ENCODE data around the gene KCNQ1. TPM values are rescaled to one million over a fixed set of nuclear protein-coding genes. Genes with fewer than 3 reads are reported as not detected.

The KCNQ1 gene
- total RNA-seq, 2 donors from 2014 or later, result 51.4 to 55.8 TPM

DNA sequence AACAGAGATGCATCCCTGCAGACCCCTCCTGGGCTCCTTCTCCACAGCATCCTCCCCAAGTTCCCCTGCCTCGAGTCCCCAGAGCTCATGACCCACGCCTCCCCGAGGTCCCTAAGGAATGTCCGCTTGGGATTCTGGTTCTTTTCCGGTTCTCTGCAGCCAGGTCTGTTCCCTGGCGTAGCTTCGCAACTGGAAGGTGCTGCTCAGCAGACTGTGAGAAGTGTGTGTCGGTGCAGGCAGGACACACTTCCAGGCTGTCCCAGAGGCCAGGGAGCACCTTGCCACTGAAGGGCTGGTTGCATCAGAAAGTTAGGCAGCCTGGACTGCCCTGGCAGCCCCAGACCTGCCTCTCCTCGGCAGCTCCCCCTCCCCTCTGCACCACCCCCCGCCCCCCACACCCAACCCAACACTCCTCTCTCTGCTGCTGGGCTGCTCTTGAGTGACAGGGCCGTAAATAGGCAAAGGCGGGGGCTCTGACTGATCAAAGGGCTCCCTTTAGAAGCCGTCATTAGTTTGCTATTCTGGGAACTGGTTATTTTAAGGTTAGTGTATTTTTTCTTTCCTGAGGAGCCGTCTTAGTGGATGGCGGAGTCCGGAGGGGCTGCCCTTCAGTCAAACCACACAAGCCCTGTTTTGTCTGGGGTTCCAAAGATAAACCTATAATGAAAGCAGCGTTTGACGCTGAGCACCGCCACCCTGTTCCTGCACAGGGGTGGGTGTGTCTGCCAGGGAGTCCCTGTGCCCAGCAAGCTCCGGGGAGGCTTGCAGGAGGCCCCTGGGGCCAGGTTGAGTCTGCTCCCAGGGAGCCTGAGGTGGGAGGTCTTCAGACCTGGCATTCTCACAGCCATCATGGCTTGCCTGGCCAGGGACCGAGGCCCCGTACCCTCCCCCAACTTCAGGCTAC is 343.6 kb downstream of the KCNQ1 start:
- Histone ChIP-seq H3K27me3 (no peaks in the 10 kb centered on the region), H3K36me3 (no peaks in the 10 kb centered on the region), H3K4me3 (no peak overlapping the region), H3K9ac (ENCODE audit: low read depth in 2 of 2, low read length in 2 of 2) (no peak overlapping the region), H3K4me1 (no peaks in the 10 kb centered on the region), H3K9me3 (no peaks in the 10 kb centered on the region), H3K27ac (no peak overlapping the region)
- TF ChIP-seq, protein P1, sequence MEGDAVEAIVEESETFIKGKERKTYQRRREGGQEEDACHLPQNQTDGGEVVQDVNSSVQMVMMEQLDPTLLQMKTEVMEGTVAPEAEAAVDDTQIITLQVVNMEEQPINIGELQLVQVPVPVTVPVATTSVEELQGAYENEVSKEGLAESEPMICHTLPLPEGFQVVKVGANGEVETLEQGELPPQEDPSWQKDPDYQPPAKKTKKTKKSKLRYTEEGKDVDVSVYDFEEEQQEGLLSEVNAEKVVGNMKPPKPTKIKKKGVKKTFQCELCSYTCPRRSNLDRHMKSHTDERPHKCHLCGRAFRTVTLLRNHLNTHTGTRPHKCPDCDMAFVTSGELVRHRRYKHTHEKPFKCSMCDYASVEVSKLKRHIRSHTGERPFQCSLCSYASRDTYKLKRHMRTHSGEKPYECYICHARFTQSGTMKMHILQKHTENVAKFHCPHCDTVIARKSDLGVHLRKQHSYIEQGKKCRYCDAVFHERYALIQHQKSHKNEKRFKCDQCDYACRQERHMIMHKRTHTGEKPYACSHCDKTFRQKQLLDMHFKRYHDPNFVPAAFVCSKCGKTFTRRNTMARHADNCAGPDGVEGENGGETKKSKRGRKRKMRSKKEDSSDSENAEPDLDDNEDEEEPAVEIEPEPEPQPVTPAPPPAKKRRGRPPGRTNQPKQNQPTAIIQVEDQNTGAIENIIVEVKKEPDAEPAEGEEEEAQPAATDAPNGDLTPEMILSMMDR (IDR thresholded peaks at IDR 0.05), result no peak
- peak; percentile 18 for DNase-seq
- intact Hi-C loops (cut with DNase I), result no loop called here

DNA sequence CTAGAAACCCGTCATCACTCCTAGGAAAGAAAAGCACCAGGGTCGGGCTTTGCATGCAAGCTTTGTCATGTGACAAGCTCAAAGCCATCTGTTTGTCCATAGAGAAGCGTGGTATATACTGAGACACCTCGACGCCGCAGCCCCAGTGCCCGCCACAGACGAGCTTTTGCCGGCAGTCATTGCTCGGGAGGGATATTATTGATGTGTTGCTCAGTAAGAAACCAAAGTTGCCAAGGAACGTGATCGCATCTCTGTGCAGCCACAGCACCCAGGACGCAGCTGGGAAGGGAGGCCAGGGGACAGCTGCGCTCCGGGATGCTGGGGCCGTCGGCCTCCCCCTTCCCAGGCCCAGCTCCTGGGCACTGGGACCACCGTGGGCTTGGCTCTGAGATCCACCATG is 344.5 kb downstream of the KCNQ1 start:
- peak; percentile 15 for DNase-seq
- Histone ChIP-seq H3K27me3 (no peaks in the 10 kb centered on the region), H3K36me3 (no peaks in the 10 kb centered on the region), H3K27ac (no peak overlapping the region), H3K9ac (ENCODE audit: low read depth in 2 of 2, low read length in 2 of 2) (no peak overlapping the region), H3K4me1 (no peaks in the 10 kb centered on the region), H3K4me3 (no peak overlapping the region), H3K9me3 (no peaks in the 10 kb centered on the region)
- TF ChIP-seq, protein P1 (IDR thresholded peaks at IDR 0.05), result no peak
- intact Hi-C loops (cut with DNase I), result no loop called here

DNA sequence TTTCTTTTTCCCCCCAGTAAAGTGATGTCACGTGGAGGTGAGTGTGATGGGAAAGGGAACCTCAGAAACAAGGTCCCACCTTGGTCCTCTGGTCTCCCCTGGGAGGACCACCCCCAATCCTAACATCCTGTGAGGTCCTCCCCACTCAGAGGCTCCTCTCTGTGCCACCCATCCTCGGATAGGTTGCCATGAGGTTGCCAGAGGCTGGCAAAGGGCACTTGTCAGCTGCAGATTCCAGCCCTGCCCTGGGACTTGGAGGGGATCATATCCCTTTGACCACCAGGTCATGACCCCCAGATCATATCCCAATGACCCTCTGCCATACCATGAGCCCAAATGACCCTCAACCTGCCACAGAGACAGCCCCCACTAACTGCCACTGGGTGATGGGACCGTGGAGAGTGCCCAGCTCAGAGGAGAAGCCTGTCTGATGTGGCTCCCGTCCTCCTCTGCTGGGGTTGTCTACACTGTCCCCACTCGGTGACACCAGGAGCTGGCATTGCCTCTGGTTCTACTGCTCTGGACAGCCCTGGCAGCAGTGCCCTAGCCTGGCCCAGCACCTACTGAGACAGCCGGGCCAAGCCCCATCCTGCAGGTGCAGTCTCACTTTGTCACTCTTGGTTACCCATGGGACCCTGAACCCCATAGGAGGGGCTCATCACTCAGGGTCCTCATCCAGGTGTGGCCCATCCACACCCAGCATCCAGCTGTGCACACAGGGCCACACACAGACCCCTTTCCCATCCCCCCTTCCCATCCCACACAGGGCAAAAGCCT is 345.2 kb downstream of the KCNQ1 start:
- H3K4me1 ChIP-seq, result no peaks in the 10 kb centered on the region
- DNase-seq, result peak; percentile 13
- TF ChIP-seq, protein P1 (IDR thresholded peaks at IDR 0.05), result no peak
- no peak overlapping the region for H3K9ac ChIP-seq (ENCODE audit: low read depth in 2 of 2, low read length in 2 of 2)
- no peak overlapping the region for H3K27ac ChIP-seq
- intact Hi-C loops (cut with DNase I), result no loop called here
- no peaks in the 10 kb centered on the region for H3K9me3 ChIP-seq
- no peak overlapping the region for H3K4me3 ChIP-seq
- no peaks in the 10 kb centered on the region for H3K27me3 ChIP-seq
- no peaks in the 10 kb centered on the region for H3K36me3 ChIP-seq

DNA sequence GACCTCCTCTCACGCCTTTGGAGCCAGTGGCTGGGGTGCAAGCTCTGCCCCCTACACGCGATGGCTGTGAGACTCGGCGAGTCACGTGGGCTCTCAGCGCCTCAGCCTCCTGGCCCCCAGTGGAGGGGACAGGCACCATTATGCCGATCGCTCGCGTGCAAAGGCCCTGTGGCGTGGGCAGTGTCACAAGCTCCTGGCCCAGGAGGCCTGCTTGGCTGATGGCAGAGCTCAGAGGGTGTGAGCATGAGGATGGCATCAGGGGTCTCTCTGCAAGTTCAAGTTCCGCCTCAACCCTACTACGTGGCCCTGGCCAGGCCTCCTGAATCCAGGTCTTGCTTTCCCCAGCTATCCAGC is 345.7 kb downstream of the KCNQ1 start:
- DNase-seq, result no peak
- Histone ChIP-seq H3K27ac (no peak overlapping the region), H3K4me3 (no peak overlapping the region), H3K9me3 (no peaks in the 10 kb centered on the region), H3K9ac (ENCODE audit: low read depth in 2 of 2, low read length in 2 of 2) (no peak overlapping the region), H3K4me1 (no peaks in the 10 kb centered on the region), H3K36me3 (no peaks in the 10 kb centered on the region), H3K27me3 (no peaks in the 10 kb centered on the region)
- intact Hi-C loops (cut with DNase I), result no loop called here
- TF ChIP-seq, protein P1 (IDR thresholded peaks at IDR 0.05), result no peak

DNA sequence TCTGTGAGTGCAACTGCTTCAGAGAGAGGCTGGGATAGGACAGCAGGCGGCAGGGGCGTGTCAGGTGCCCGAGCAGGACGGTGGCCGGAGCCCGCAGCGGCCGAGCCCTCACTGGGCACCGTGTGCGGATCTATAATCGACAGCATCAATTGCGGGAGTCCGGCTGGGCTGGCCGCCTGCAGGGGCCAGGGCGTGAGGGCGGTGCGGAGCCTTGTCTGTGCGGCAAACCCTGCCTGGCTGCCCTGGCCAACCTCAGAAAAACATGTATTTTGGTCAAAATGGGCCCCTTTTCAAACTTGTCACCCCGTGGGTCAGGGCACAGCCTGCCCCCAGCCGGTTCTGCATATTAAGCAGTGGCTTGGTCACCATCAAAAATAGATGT is 346.3 kb downstream of the KCNQ1 start:
- no peaks in the 10 kb centered on the region for H3K36me3 ChIP-seq
- peak overlapping the region in 1 of 2 donors; percentile 56 for H3K9ac ChIP-seq (ENCODE audit: low read depth in 2 of 2, low read length in 2 of 2)
- no peaks in the 10 kb centered on the region for H3K27me3 ChIP-seq
- H3K27ac ChIP-seq, result no peak overlapping the region
- H3K4me3 ChIP-seq, result peak overlapping the region; percentile 57
- no peaks in the 10 kb centered on the region for H3K4me1 ChIP-seq
- no peak for DNase-seq
- TF ChIP-seq, protein P1 (IDR thresholded peaks at IDR 0.05), result no peak
- intact Hi-C loops (cut with DNase I), result no loop called here
- no peaks in the 10 kb centered on the region for H3K9me3 ChIP-seq
